HPDE6-E6E7 (cell line): Measurements from ENCODE around the gene PIGS.
A peak's percentile ranks its signal among the peaks of the same experiment; 100 is the strongest.
"Not testable (repeated sequence)": the region's sequence is repeated elsewhere in the genome, so short reads cannot be mapped to it uniquely, and the experiment has no call there.

Experiments used
- DNase-seq: peaks from one replicate; pipeline ENCODE4 v3.0.0; 2011; ENCODE audit warnings: missing footprints; ENCODE audit errors: extremely low spot score

PIGS gene

GRCh38 chr17:28529013-28529400 lies 42.3 kb downstream of the PIGS start:
- DNase-seq: no peak

DNA sequence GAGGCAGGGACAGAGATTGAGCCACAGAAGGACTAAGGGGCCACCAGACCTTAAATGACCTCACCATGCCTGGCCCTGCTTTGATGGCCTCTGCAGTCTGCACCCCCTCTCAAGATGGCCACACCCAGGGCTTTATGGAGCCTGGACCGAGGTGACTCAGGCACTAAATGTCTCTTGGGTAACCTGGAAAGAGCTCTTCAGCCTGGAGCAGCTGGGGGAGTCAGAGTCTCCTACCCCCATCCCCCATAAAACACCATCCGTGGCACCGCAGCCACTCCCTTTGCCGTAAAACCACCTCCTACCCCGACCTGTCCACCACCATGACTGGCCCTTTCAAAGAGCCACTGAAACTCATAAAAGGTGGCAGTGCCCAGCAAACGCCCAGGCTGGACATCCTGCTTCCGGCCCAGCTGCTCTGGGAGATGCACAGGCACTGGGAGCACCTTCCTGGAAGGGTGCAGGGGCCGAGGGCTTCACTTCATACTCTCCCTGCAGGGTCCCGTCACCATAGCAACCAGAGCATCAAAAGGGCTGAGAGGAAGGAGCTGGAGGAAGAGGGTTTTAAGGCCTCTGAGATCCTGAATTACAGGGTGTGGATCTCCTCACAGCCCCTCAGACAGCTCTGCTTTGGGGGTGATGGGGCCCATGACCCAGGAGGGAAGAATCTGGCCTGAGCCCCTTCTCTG lies 42.9 kb downstream of the PIGS start:
- DNase-seq: no peak

- DNase-seq: peak; percentile 60
Observed at GRCh38 chr17:28527859-28528258, 43.5 kb downstream of the PIGS start.

DNA sequence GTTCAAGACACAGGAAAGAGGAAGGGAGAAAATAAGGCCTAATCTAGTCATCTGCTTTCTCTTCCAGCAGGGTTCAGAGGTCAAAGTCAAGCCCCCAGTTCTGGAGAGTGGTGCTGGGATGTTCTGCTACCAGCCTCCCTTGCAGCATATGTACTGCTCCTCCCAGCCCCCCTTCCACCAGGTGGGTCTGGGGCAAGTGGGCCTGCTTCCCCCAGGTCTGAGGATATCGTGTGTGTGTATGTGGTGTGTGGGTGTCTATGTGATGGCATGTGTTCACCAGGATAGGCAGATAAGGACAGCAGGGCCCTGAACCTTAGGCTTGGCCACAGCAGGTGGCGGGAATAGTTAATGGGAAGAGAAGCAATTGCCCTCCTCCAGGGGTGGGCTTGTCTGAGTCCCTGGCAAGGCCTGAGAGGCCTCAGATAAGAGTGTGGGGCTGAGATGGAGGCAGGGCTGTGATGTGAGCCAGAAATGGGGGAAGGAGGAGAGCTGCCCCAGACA lies 44.1 kb downstream of the PIGS start:
- no peak for DNase-seq

DNA sequence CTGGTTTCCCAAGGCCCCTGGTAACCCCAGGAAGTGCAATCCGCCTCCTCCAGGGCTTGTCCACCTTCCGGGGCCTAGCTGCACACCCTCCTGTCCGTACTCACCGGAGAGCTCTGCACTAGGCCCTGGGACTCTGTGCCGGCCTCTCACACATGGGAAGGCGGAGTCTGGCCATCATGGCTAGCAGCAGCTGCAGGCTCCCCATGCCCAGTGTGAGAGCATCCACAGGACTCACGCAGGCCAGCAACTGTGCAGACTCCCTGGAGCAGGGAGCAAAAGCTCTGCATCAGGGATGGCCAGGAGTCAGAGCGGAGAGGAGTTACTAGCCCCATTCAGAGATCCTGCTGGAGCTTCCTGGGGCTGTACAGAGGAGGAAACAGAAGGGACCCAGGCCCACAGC lies 44.9 kb downstream of the PIGS start:
- no peak for DNase-seq

GRCh38 chr17:28524476-28525424 lies 46.6 kb downstream of the PIGS start:
- peak; percentile 72 for DNase-seq

DNA sequence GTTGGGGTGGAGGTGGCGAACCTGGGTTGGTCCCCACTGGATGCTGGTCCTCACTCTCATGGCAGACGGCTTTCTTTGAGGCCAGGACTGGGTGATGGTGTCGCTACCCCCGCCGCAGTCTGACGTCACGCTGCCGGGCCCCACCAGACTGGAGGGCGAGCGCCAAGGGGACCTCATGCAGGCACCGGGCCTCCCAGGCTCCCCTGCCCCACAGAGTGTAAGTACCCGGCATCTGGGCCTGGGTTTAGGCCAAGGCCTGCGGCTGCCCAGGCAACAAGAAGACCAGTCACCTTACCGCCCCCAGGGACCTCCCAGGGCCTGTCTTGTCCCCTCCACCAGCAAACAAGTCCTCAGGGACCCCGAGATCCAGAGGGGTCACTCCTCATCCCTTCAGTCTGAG lies 47.4 kb downstream of the PIGS start:
- no peak for DNase-seq

- no peak for DNase-seq
Observed at GRCh38 chr17:28523186-28523585, 48.1 kb downstream of the PIGS start.

GRCh38 chr17:28522281-28522680 lies 49.0 kb downstream of the PIGS start:
- DNase-seq: not testable (repeated sequence)

DNA sequence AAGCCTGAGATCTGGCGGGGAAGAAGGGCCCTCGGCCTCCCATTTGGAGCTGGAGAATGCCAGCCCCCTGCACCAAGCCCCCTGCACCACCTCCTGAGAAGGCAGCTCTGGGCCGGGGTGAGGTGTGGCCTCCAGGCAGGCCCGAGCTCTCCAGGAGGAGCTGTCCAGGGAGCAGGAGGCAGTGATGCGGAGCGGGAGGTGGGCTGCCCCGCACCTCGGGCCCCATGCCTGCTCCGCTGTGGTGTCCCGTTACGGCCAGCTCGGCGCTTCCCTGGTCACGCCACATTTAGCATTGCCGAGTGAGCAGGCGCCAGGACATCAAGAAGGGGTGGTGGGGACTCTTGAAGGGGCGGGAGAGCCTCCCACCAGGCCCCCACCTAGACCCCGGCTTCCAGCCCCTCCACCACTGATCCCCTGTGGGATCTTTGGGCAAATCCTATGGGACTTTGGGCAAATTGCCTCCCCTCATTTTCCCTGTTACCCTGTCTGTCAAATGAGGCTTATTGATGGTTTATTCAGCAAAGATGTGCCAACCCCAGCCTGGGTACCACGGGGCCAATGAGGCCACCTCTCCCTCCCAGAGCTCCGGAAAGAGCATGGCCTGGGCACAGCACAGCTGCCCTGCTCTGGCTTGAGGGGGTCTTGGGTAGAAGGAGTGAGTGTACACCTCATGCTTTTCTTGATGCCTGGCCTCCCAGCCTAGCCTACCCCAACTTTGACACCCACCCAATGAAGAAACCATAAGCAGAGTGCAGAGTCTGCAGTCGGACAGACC lies 49.8 kb downstream of the PIGS start:
- no peak for DNase-seq

GRCh38 chr17:28520687-28521086 lies 50.6 kb downstream of the PIGS start:
- DNase-seq: no peak

DNA sequence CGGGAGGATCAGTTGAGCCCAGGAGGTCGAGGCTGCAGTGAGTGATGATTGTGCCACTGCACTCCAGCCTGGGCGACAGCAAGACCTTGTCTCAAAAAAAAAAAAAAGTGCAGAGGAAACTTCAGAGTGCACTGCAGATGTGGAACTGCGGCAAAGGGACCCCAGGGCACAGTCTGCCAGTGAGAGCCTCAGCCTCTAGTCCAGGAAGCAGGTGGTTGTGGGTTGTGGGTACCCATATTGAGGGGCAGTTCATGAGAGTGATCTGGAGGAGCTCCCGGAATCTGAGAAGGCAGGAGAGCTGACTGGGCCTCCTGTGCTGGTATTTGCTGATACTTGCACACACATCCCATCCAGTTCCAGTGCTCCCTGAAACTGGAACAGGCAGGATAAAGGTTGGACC lies 52.1 kb downstream of the PIGS start:
- DNase-seq: no peak

- no peak for DNase-seq
Observed at GRCh38 chr17:28518578-28518977, 52.7 kb downstream of the PIGS start.

GRCh38 chr17:28518132-28518531 lies 53.2 kb downstream of the PIGS start:
- DNase-seq: no peak

DNA sequence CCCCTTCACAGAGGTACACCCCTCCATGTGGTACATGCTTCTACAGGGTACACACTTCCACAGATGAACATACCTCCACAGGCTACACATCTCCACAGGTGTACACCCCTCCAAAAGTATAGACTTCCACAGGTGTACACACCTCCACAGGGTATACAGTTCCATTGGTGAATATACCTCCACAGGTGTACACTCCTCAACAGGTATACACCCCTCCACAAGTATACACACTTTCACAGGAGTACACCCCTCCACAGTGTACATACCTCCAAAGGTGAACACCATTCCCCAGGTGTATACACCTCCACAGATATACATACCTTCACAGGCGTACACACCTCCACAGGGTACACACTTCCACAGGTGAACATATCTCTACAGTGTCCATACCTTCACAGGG lies 55.8 kb downstream of the PIGS start:
- no peak for DNase-seq

- DNase-seq: no peak
Observed at GRCh38 chr17:28514561-28515002, 56.7 kb downstream of the PIGS start.

DNA sequence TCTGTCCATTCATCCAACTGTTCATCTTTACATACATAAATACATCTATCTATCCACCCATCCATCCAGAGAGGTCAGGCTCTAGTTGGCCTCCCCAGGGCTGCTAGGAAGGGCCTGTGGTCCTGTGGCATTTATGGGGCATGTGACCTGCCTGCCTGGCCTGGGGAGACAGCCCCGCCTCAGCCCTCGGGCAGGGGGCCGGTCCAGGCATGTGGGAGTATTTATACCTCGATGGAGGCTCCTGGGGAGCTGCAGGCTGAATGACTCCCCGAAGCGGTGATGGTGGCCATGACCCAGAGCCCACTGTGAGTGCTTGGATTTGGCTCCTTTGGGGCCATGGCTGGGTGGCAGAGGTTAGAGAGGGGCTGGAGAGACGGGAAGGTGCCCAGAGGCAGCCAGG lies 57.8 kb downstream of the PIGS start:
- no peak for DNase-seq

DNA sequence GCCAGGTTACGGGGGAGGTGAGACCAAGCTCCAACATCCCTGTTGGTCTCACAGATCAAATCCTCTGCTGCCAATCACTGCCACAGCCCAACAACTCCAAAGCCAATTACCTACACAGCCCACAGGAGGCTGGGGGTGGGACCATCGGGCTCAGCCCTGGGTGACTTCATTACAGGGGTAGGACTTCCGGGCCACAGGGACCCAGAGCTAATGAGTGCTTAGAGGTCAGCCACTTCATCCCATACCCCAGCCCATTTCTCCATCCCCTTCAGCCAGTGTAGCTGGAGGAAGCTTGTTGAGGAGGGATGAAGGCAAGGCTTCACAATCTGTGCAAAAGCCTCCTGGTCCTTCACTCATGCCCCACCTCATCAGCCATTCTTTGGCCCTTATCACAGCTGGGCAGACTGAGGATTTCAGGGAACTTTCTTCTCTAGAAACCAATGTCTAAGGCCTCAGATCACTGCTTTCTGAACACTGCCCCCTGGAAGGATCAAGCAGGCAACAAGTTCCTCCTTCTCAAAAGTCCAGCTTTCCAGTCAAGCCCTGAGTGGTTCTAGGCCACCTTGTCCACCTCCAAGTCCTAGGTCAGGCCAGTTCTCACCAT lies 59.4 kb downstream of the PIGS start:
- DNase-seq: no peak

- DNase-seq: no peak
Observed at GRCh38 chr17:28509789-28510188, 61.5 kb downstream of the PIGS start.

GRCh38 chr17:28508211-28508724 lies 63.1 kb downstream of the PIGS start:
- DNase-seq: no peak

DNA sequence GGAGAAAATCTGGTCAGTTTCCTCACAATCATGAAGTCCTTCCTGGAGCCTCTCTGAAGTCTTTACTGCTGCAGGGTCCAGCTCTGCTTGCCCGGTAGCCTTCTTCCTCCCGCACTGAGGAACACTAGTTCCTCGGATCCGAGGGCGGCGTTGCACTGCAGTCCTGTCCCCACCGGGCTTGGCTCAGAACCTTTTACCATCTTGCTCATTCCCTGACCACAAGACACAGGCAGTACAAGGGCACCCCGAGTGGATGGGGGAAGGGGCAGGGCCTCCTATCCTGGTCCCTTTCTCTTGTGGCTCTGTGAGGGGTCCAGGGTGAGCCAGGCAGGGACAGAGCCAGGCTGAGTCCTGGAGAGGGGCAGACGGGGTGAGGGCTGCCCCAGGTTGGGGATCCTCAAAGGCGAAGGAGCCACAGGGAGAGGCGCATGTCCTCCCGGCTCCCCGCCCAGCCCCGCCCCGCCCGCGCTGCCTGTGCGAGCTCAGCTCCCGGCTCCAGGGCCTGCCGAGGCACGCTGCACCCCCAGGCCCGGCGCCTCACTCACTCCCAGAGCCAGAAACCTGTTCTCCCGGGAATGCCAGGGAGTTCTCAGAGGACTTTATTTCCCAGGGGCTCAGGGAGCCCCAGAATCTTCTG lies 63.6 kb downstream of the PIGS start:
- DNase-seq: peak; percentile 97
